Measurements from ENCODE around the gene GCNT2.
"Not testable (repeated sequence)": the region's sequence is repeated elsewhere in the genome, so short reads cannot be mapped to it uniquely, and the experiment has no call there.

GCNT2 gene

DNA sequence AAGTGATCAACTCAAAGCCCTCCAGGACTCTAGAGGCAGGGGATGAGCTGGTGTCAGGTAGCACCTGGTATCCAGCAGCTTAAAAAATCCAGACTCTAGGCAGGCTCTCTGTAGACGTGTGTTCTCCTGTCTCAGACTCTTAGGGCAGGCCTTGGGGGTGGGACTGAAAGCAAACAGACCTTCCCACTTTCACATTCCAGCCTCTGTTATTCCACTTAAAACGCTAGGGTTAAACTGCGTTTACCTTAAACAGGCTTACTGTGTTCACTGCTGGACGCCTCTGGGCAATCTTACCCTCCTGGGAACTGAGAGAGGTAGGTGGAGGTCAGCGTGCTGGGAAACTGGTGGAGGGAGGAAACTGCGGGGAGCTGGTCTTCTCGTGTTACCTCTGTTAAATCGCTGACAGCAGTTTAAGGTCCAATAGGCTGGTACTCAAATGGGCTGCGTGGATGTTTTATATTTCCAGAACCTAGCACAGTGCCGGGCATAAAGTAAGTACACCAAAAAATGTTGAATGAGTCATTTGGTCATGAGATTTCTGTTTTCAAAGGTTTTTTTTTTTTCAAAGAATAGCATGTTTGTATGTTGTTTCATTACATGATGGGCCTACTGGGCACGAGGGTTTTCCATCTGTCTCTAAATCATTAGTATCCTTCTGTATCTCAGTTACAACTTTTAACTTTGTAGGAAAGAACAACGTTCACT is at the start of gene GCNT2:
GCNT2 (plus strand) TSS at position 248 of the 705 bp plus-strand sequence. CDS start 7,561 bp downstream, outside the sequence.
- no peak for DNase-seq

DNA sequence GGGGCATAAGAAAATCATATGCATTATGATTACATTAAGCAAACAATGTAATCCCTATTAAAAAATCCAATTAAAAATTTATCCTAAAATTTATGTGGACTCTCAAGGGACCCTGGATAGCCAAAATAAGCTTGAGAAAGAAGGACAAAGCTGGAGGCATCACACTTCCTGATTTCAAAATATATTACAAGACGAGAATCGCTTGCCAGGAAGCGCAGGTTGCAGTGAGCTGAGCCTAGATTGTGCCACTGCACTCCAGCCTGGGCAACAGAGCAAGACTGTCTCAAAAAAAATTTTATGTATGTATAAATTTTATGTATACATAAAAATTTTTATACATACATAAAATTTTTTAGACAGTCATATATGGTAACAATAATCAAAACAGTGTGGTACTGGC is 48.5 kb upstream of the GCNT2 start:
- DNase-seq = no peak

DNA sequence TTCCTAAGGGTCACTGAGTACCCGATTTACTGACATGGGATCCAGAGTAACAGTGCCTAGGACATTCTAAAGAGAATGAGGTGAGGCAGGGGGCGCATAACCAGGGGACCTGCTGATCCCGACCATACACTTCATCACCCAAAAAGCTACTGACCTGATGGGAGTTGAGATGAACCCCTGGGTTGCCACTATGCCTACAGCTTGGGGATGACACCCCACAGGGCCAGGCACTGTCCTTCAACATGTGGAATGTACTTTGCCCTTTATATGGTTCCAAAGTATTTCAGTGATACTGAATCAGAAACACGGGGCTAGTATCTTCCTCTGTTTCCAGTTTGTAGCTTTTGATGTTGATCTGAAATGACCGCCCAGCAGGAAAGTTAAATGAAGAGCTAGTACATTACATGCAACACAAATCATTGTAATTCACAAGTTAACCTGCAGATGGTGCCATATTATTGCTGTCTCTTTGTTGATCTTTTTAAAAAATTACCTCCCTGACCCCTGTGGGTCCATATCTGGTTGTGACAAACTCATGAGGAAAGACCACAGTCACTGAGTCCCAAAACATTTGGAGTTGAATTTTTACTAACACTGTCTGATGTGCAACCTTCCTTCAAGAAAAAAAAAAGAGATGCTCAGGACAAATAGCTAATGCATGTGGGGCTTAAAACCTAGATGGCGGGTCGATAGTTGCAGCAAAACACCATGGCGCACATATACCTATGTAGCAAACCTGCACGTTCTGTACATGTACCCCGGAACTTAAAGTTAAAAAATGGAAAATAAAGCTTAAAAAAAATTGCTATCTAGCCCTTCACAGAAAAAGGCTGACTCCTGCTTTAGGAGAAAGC is 42.7 kb upstream of the GCNT2 start:
- no peak for DNase-seq

DNA sequence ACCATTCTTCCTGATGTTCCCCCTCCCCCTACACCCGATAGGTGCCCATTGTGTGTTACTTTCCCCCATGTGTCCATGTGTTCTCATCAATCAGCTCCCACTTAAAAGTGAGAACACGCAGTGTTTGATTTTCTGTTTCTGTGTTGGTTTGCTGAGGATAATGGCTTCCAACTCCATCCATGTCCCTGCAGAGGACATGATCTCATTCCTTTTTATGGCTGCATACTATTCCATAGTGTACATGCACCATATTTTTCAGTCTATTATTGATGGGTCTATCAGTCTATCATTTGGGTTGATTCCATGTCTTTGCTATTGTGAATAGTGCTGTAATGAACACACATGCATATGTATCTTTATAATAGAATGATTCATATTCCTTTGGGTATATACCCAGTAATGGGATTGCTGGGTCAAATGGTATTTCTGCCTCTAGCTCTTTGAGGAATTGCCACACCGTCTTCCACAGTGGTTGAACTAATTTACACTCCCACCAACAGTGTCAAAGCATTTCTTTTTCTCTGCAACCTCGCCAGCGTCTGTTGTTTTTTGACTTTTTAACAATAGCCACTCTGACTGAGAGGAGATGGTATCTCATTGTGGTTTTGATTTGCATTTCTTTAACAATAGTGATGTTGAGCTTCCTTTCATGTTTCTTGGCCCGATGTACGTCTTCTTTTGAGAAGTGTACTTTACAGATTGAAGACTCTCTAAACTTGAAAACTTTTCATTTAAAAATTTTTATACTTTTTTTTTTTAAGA is 41.0 kb upstream of the GCNT2 start:
- DNase-seq = no peak

DNA sequence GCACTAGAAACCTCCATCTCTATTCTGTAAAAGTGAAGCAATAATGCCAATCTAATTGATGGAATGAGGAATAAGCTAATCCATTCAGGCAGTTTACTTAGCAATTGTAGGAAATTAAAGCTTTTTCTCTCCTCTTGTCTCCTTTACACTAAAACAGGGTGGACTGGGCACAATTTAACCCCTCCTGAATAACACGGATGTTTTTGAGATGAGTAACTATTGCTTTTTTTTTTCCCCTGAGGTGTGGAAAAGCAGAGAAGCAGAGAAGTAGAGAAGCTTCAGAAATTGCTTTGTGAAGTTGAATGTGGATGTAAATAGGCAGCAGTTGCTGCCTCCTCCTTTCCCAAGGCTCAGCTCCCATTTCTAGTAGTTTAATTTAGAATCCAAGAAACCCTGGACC is 40.0 kb upstream of the GCNT2 start:
- no peak for DNase-seq

DNA sequence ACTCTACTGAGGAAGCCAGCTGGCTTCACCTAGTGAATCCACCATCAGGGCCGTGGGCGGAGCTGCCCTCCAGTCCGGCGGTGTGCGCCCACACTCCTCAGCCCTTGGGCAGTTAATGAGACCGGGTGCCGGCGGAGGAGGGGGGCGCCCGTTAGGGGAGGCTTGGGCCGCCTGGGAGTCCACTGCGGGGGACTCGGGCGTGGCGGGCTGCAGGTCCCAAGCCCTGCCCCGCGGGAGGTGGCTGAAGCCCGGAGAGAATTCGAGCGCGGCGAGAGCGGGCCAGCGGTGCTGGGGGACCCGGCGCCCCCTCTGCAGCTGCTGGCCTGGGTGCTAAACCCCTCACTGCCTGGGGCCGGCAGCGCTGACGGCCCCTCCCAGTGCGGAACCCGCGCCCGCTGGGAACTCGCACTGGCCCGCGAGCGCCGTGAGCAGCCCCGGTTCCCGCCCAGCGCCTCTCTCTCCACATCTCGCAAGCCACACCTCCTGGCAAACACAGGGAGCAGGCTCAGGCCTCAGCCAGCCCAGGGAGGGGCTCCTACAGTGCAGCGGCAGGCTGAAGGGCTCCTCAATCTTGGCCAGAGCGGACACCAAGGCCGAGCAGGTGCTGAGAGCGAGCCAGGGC is 38.4 kb upstream of the GCNT2 start:
- DNase-seq = no peak

DNA sequence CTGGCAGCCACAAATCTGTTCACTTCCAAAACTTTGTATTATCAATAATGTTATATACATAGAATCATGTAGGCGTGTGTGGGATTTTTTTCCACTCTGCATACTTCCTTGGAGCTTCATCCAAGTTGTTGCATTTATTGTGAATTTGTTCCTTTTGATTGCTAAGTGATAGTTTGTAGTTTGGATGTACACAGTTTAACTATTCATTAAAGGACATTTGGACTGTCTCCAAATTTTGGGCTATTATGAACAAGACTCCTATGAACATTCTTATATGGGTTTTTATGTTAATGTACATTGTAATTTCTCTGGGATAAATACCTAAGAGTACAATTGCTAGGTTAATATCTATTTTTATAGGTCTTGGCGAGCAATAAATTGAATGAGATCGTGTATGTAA is 36.2 kb upstream of the GCNT2 start:
- DNase-seq = no peak

DNA sequence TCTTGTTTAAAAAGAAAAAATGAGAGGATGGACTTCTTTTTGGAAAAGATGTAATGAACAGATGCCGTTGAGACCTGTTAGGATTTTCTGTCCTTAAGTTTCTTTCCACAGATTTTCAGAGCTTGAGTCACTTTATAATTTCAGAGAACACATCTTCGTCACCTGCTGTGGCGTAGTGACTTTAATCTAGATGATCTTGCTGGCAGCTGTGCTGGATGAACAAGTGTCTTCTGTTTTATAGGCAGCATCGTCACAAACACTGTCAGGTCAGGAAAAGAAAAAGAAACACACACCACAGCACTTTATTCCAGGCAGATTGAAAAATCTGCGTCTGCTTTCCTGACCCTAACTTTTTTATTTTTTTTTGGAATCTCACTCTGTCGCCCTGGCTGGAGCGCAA is 35.7 kb upstream of the GCNT2 start:
- no peak for DNase-seq

DNA sequence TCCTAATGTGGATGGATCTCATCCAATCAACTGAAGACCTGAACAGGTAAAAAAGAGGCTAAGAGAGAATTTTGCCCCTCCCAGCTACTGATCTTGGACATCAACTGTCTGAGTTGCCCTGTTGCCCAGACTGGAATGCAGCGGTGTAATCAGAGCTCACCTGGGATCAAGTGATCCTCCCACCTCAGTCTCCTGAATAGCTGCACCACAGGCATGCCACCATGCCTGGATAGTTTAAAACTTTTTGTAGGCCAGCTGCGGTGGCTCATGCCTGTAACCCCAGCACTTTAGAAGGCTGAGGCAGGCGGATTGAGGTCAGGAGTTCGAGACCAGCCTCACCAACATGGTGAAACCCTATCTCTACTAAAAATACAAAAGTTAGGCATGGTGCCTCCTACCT is 34.9 kb upstream of the GCNT2 start:
- no peak for DNase-seq

DNA sequence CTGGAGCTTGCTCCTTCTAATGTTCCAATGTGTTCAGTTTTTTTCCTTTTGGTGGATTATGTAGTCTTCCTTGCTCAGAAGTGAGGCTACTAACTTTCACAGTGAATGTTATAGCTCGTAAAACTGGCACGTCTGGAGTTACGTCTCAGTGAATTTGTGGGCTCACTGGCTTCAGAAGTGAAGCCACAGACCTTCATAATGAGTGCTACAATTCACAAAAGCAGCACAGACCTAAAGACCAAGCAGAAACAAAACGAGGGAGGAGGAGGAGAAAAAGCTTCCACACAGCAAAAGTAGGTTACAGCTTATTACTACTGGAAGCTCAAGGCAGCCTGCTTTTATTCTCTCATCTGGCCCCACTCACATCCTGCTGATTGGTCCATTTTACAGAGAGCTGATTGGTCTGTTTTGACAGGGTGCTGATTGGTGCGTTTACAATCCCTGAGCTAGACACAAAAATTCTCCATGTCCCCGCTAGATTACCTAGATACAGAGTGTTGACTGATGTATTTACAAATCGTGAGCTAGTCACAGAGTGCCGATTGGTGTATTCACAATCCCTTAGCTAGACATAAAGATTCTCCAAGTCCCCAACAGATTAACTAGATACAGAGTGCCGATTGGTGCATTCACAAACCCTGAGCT is 34.1 kb upstream of the GCNT2 start:
- not testable (repeated sequence) for DNase-seq

DNA sequence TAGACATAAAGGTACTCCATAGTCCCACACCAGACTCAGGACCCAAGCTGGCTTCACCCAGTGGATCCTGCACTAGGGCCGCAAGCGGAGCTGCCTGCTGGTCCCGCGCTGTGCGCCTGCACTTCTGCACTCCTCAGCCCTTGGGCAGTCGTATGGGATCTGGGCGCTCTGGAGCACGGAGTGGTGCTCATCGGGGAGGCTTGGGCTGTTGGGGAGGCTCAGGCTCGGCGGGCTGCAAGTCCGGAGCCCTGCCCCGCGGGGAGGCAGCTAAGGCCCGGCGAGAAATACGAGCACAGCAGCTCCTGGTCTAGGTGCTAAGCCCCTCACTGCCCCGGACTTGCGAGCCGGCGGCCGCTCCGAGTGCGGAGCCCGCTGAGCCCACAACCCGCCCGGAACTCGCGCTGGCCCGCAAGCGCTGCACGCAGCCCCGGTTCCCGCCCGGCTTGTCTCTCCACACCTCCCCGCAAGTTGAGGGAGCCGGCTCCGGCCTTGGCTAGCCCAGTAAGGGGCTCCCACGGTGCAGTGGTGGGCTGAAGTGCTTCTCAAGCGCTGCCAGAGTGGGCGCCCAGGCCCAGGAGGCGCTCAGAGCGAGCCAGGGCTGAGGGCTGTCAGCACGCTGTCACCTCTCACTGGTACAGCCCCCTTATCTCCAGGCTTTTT is 33.4 kb upstream of the GCNT2 start:
- no peak for DNase-seq

DNA sequence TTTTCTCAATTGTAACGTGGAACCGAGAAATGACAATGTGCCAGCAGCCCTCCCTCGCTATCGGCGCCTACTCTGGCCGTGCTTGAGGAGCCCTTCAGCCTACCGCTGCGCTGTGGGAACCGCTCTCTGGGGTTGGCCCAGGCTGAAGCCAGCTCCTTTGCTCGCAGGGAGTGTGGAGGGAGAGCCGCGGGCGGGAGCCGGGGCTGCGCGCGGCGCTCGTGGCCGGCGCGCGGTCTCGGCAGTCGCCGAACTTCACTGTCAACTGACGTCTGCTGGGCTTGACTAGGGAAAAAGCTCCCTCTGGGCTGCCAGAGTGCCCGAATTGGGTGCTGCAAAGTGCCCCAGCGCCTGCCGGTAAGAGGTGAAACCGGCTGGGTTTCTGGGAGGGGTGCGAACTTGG is 29.7 kb upstream of the GCNT2 start:
- DNase-seq = no peak

DNA sequence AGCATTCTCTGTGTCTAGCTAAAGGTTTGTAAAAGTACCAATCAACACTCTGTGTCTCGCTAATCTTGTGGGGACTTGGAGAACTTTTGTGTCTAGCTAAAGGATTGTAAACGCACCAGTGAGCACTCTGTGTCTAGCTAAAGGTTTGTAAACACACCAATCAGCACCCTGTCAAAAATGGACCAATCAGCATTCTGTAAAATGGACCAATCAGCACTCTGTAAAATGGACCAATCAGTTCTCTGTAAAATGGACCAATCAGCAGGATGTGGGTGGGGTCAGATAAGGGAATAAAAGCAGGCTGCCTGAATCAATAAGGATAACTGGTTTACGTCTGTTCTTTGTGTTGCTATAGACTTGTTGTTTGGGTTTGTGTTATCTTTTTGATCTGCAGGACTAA is 29.2 kb upstream of the GCNT2 start:
- not testable (repeated sequence) for DNase-seq

DNA sequence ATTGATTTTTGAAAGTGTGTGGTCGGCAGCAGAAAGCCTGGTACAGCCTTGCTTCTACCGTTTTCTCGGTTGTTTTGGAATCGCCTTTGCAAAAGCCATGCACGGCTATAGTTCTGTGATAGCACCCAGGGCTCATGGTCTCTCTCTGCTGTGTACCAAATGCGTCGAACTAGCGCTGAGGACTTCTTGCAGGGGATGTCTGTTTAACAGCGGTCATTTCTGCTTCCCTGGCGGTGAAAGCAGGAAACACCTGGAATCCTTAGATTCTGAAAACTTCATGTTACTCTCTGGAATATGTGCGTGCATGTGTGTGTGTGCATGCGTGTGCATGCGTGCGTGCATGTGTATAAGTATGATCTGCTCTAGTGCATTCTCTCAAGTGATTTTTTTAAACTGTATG is 26.1 kb upstream of the GCNT2 start:
- no peak for DNase-seq

DNA sequence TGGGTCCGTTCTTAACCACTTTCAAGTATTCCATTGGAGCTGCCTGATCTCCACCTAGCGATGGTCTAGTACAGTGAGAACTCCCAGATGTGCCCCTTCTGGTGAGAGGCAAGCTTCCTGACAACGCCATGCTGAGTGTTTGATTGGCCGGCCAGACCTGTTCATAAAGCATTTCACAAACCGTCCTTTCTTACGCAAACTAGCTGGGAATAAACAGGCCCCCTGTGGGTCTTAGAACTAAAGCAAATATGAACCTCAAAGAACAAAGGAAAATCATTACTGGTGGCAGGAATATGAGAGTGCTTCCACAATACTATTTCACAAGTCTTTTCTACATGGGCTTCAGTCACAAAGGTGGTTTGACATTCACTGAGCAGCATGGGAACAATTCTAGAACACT is 15.6 kb upstream of the GCNT2 start:
- DNase-seq = no peak

DNA sequence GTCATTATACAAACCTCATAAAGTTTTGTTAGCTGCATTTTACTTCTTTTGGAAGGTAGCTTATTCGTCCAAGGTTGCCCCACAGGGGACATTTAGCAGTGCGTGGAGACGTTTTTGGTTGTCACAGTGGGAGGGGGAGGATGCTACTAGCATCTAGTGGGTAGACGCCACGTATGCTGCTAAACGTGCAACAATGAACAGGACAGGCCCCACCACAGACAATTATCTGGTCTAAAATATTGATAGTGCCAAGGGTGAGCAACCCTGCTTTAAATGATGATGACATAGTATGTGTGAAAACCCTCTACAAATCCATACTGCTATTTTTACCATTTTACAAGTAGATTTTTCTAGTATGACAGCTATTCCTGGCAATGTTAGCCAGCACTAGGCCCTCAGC is 13.9 kb upstream of the GCNT2 start:
- no peak for DNase-seq

DNA sequence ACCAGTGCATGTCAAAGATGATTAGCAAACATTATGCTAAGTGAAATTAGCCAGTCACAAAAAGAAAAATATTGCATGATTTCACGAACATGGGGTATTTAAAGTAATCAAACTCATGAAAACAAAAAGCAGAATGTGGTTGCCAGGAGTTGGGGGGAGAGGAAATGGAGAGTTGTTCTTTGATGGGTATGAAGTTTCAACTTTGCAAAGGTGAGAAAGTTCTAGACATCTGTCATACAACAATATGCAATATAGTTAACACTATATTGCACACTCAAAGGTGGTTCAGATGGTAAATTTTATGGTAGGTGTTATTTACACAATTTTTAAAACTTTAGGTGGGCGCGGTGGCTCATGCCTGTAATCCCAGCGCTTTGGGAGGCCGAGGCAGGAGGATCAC is 13.4 kb upstream of the GCNT2 start:
- DNase-seq = no peak

DNA sequence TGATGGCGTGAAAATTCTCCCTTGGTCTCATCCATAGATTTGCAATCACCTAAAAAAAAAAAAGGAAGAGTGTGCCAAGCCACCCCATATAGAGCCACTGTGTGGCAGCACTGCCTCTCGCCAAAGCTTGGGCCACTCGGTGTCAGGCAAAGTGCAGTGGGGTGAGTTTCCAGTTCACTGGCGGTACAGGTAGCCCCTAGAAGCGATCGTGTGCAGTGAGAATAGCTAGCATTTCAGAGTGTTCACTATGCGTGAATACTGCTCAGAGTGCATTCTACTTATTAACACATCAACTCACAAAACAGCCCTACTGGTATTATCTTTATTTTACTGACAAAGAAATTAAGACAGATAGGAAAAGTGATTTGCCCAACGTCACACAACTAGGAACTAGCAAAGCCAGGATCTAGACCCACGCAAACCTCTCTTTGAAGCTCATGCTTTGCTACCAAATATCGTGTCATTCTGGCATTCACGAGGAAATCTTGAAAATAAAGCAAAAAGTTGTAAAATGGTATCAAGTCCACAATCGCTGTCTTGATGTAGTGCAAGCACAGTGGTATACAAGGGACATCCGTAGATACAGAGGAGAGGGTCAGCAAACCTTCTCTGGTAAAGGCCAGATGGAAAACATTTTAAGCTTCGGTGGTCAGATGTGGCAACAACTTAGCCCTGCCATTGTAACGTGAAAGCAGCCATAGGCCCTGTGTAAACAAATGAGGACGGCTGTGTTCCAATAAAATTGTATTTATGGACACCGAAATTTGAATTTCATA is 10.4 kb upstream of the GCNT2 start:
- DNase-seq = peak; percentile 36

DNA sequence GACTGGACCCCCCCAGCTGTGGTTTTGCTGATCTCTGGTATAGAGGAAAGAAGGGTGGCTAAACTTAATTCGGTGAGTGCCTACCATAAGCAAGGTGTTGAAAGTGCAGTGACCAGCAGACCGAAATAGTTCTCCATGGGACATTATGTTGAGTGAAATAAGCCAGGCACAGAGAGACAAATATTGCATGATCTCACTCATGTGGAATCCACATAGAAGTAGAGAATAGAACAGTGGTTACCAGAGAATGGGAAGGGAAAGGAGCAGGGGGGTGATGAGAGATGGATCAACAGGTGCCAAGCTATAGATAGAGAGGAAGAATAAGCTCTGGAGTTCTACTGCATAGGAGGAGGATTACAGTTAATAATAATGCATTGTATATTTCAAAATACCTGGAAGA is 9.7 kb upstream of the GCNT2 start:
- no peak for DNase-seq

DNA sequence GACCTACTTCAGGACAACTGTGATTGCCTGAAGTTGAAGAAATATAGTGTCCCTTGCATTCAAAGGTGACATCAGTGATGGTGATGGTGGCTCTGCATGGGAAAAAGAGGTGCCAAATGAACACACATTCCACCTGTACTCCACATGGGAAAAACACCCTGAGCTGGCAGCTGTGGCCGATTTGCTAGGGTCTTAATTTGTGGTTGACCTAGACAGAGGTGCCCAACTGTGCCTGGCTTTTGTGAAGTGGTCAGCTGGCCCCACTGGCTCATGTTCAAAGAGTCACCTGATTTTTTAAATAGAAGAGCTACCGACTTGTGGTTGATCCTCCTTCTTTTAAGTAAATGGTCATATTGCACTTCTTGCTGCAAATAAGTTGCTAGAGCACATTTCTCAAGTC is 7.6 kb upstream of the GCNT2 start:
- DNase-seq = no peak

DNA sequence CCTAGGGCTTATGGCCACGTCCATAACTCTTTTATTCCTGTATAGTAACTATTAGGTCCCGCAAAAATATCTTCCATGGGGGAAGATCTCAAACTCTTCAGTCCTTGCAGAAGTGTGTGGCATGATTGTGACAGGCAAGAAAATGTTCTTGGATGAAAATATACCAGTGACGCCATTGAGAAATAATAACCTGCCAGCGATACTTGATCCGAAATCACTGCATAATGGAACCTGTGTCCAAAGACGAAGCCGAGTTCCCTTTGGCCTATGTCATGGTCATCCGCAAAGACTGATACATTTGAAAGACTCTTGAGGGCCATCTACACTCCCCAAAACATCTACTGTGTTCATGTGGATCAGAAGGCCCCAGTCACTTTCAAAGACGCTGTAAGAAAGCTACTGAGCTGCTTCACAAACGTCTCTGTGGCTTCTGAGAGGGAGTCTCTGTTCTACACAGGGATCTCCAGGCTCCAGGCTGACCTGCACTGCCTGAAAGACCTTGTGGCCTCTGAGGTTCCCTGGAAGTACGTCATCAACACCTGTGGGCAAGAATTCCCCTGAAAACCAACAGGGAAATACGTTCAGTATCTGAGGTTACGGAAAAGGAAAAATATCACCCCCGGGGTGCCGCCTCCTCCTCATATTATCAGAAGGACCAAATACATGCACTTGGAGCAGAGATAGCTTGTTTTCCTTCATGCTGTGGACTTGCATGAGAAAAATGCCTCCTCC is 6.9 kb upstream of the GCNT2 start:
- no peak for DNase-seq

All from activated T-cell treated with anti-CD3 and anti-CD28 coated beads, Interleukin-2, amount 50 U/mL, for 1 hour (primary cell).